Endothelial cell of umbilical vein (primary cell): Measurements from ENCODE around the gene MRPL38. TPM values are rescaled to one million over a fixed set of nuclear protein-coding genes. Genes with fewer than 3 reads are reported as not detected.

Source experiments
- BruUV-seq: library from RNA; stranded (reverse); fragments of 400-500 nt; replicated peaks from 2 replicates; lab custom pipeline; 2021; lab: Mats Ljungman, UMichigan
- CTCF ChIA-PET: fragments of 300-600, 350-600 bp; sonication (Branson Sonifier 250); formaldehyde crosslinking; loops from one replicate; lab custom pipeline; 2021; ENCODE audit warnings: antibody characterized with exemption, inconsistent platforms; lab: Charles Lee
- POLR2A ChIA-PET: fragments of 300-600, 350-600 bp; sonication (Branson Sonifier 250); formaldehyde crosslinking; loops from one replicate; lab custom pipeline; 2021; ENCODE audit warnings: antibody characterized with exemption, inconsistent platforms; lab: Charles Lee
- DNase-seq: peaks from one replicate; pipeline ENCODE4 v3.0.0-alpha.2; 2011; ENCODE audit warnings: low read depth, low spot score
- FAIRE-seq: peaks from 2 replicates; lab custom pipeline; 2011; peaks lifted over from hg19 to GRCh38; lab: Jason Lieb, UNC
- H2AFZ ChIP-seq: 2 replicates; pipeline ENCODE4 v1.6.0; 2012; ENCODE audit warnings: low read depth, low read length, control low read depth, inconsistent platforms
- H3K27ac ChIP-seq: 2 replicates; pipeline ENCODE4 v1.5.1; 2011; ENCODE audit warnings: low read depth, mild to moderate bottlenecking, control low read depth, low read length, moderate library complexity; ENCODE audit not compliant: insufficient read depth
- H3K27me3 ChIP-seq, 2 experiments: 2 replicates each; pipeline versions ENCODE4 v1.6.0 to v1.6.1; 2011; ENCODE audit warnings: low read length in 2 of 2, mixed read lengths in 1 of 2; ENCODE audit not compliant: control insufficient read depth in 2 of 2, insufficient read depth in 2 of 2
- H3K36me3 ChIP-seq, 2 experiments: 2 replicates in 1 of 2; 3 replicates in 1 of 2; pipeline ENCODE4 v1.5.1; 2011; ENCODE audit warnings: low read length in 2 of 2, mild to moderate bottlenecking in 1 of 2, moderate library complexity in 1 of 2; ENCODE audit not compliant: control insufficient read depth in 2 of 2, insufficient read depth in 2 of 2; ENCODE audit errors: extremely low read depth in 1 of 2
- H3K4me1 ChIP-seq: 3 replicates; pipeline ENCODE4 v1.5.1; 2011; ENCODE audit warnings: mild to moderate bottlenecking, low read length; ENCODE audit not compliant: control insufficient read depth, insufficient read depth; ENCODE audit errors: extremely low read depth
- H3K4me2 ChIP-seq: 2 replicates; pipeline ENCODE4 v1.6.1; 2011; ENCODE audit warnings: low read length, control low read depth, mixed read lengths; ENCODE audit not compliant: insufficient read depth
- H3K4me3 ChIP-seq, 3 experiments: fragments of 200-600 bp in 1 of 3; sonication (generic), shearing (Covaris generic) in 1 of 3; replicated peaks in 1 of 3; 2 replicates each; pipeline ENCODE4 v1.5.1; 2011 to 2016; ENCODE audit warnings: control low read depth in 3 of 3, low read length in 3 of 3, mild to moderate bottlenecking in 2 of 3, inconsistent platforms in 1 of 3, low read depth in 1 of 3, moderate library complexity in 1 of 3; ENCODE audit not compliant: insufficient read depth in 1 of 3
- H3K79me2 ChIP-seq: 2 replicates; pipeline ENCODE4 v1.6.0; 2012; ENCODE audit warnings: low read length, inconsistent platforms; ENCODE audit not compliant: control insufficient read depth, insufficient read depth
- H3K9ac ChIP-seq: replicated peaks from 2 replicates; pipeline ENCODE3; 2011; ENCODE audit warnings: low read length, control low read depth; ENCODE audit not compliant: insufficient read depth; ENCODE audit errors: extremely low read depth
- H3K9me1 ChIP-seq: replicated peaks from 3 replicates; pipeline ENCODE4 v1.6.0; 2011; ENCODE audit warnings: mild to moderate bottlenecking, low read length; ENCODE audit not compliant: control insufficient read depth, insufficient read depth; ENCODE audit errors: extremely low read depth
- H3K9me3 ChIP-seq: replicated peaks from 2 replicates; pipeline ENCODE4 v1.5.1; 2012; ENCODE audit warnings: low read length, inconsistent platforms; ENCODE audit not compliant: control insufficient read depth, insufficient read depth
- H4K20me1 ChIP-seq: replicated peaks from 2 replicates; pipeline ENCODE3; 2011; ENCODE audit warnings: mild to moderate bottlenecking, low read length; ENCODE audit not compliant: control insufficient read depth, insufficient read depth; ENCODE audit errors: extremely low read depth
- CTCF ChIP-seq, 2 donors: IDR thresholded peaks; 1 replicate in 1 of 2; 2 replicates in 1 of 2; pipeline ENCODE4 v1.5.1; 2011; ENCODE audit warnings: low read length in 2 of 2, mild to moderate bottlenecking in 2 of 2, moderate library complexity in 2 of 2, control low read depth in 1 of 2, inconsistent platforms in 1 of 2, low read depth in 1 of 2; ENCODE audit not compliant: insufficient read depth in 1 of 2; ENCODE audit errors: extremely low read depth in 1 of 2
- MAX ChIP-seq: IDR thresholded peaks from 2 replicates; pipeline ENCODE4 v1.6.1; 2011; ENCODE audit not compliant: insufficient read depth, insufficient read length
- POLR2AphosphoS5 ChIP-seq: IDR thresholded peaks from 2 replicates; pipeline ENCODE4 v1.6.1; 2012; ENCODE audit warnings: low read depth, mild to moderate bottlenecking, control low read depth, low read length, moderate library complexity; ENCODE audit not compliant: insufficient read depth
- dilution Hi-C: fragments of 300-500 bp; cut with MboI; formaldehyde crosslinking; loops from one replicate; pipeline ENCODE4 v1.15.0; 2019; ENCODE audit warnings: low sequenced_read_pairs; ENCODE audit not compliant: extremely low pct_ligation_motif_present
- intact Hi-C: fragments of 100-400 bp; cut with micrococcal nuclease; formaldehyde crosslinking; loops from one replicate; pipeline ENCODE4 v1.10.0; 2022
- polyA plus RNA-seq, 4 experiments: library from polyadenylated mRNA; depleted of rRNA in 3 of 4; stranded (reverse) in 3 of 4; unstranded in 1 of 4; fragments of >200 nt; gene quantifications; 2 replicates each; pipeline versions ENCODE4 v1.2.1 to v1.2.3, GENCODE V29; 2011 to 2012; ENCODE audit warnings: missing spikeins in 1 of 4
- total RNA-seq: library from RNA; stranded (reverse); gene quantifications from 2 replicates; pipeline ENCODE4 v1.2.3, GENCODE V29; 2021

Gene MRPL38
- total and polyA plus RNA-seq, 2 donors (not counting 3 experiments of a cell fraction or from before 2014, with no cell fraction given), result 82.7 to 93.8 TPM

DNA sequence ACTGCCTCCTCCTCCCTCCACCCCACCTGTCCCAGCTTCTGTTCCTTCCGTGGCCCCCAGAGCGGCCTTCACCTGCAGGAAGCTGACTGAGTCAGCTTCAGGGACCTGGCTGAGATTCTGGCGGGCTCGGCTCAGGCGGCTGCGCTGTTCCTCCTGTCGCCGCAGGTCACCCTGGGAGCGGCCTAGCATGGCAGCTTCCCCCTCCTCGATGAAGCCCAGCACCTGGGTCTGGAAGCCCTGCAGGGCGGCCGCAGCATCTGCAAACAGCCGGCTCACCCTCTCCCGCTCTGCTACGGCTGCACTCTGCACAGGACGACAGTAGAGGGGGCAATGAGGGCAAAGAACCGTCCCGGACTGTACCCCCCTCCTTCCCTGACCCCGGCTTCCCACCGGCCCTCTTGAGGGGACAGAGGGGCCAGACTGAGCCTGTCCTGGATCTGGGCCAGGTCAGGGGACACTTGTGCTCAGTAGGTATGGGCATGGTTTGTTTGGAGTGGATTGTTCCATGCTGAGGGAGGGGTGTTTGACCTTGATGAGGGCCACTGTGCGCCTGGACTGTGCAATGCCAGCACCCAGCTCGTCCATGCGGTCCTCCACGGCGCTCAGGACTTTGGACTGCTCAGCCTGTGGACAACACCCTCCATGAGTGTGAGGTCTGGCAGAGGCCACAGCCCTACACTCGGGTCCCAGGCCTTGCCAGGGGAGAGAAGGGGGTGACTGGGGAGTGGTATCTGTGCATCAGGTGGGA lies 28.3 kb downstream of the MRPL38 start:
- H4K20me1 ChIP-seq, result no peaks in the 10 kb centered on the region
- peak; percentile 40 for DNase-seq
- no TSS peak for BruUV-seq
- H3K36me3 ChIP-seq, result peaks cover 3 to 18% of the 10 kb centered on the region in 2 experiments
- POLR2A ChIA-PET, result interaction anchor here (0.9 to 3.0 kb wide), 3 partner anchors 18 to 96 kb away, joined by 4 to 19 read pairs (median 17); partner anchors contain the start of gene WBP2
- H3K9ac ChIP-seq, result peak overlapping the region; percentile 65
- H3K4me2 ChIP-seq, result peak overlapping the region; percentile 50
- no peaks in the 10 kb centered on the region for H3K27me3 ChIP-seq
- peak; percentile 89 for FAIRE-seq
- intact Hi-C loops (loop anchor here (2.0 kb wide), 2 partner anchors 28 to 32 kb away; partner anchors contain the start of genes MRPL38 and UNC13D), dilution Hi-C loops (no loop called here)
- H2AFZ ChIP-seq, result no peak overlapping the region
- H3K79me2 ChIP-seq, result peaks cover 6% of the 10 kb centered on the region
- peak overlapping the region in 2 of 3 experiments; percentile 32 to 67 for H3K4me3 ChIP-seq
- CTCF ChIA-PET, result interaction anchor here (0.6 to 10.3 kb wide), 10 partner anchors 16 to 112 kb away, joined by 3 to 241 read pairs (median 4); partner anchors contain the start of genes TRIM65, UNC13D and WBP2
- H3K9me1 ChIP-seq, result no peaks in the 10 kb centered on the region
- H3K4me1 ChIP-seq, result peaks cover 41% of the 10 kb centered on the region
- H3K27ac ChIP-seq, result peak overlapping the region; percentile 70
- no peak for TF ChIP-seq MAX
- peak; percentile 55 for TF ChIP-seq POLR2AphosphoS5
- TF ChIP-seq CTCF (IDR thresholded peaks at IDR 0.05; ENCODE audit: extremely low read depth in 1 of 2, insufficient read depth in 1 of 2, low read depth in 1 of 2, low read length in 2 of 2), result peak in 1 of 2 donors; percentile 41
- no peaks in the 10 kb centered on the region for H3K9me3 ChIP-seq
